ENCODE results near the gene HDAC7.
"Not testable (repeated sequence)": the region's sequence is repeated elsewhere in the genome, so short reads cannot be mapped to it uniquely, and the experiment has no call there.

HDAC7 gene

GRCh38 chr12:47828008-47828975 lies 8.6 kb upstream of the HDAC7 start:
- DNase-seq, result no peak

GRCh38 chr12:47825173-47825639 lies 5.5 kb upstream of the HDAC7 start:
- DNase-seq, result no peak

- no peak for DNase-seq
Observed at GRCh38 chr12:47824635-47825034, 4.9 kb upstream of the HDAC7 start.

GRCh38 chr12:47824198-47824597 lies 4.5 kb upstream of the HDAC7 start:
- no peak for DNase-seq

GRCh38 chr12:47823422-47824086 lies 3.9 kb upstream of the HDAC7 start:
- DNase-seq, result no peak

GRCh38 chr12:47822863-47823262 lies 3.2 kb upstream of the HDAC7 start:
- DNase-seq, result no peak

- no peak for DNase-seq
Observed at GRCh38 chr12:47822401-47822800, 2.7 kb upstream of the HDAC7 start.

GRCh38 chr12:47821346-47821706 lies 1.6 kb upstream of the HDAC7 start:
- DNase-seq, result no peak

- no peak for DNase-seq
Observed at GRCh38 chr12:47820631-47821345, 1.1 kb upstream of the HDAC7 start.

GRCh38 chr12:47819138-47819895 lies 386 bp downstream of the HDAC7 start:
- no peak for DNase-seq

GRCh38 chr12:47818467-47819137 lies 1.1 kb downstream of the HDAC7 start:
- no peak for DNase-seq

- DNase-seq, result no peak
Observed at GRCh38 chr12:47818007-47818376, 1.7 kb downstream of the HDAC7 start.

GRCh38 chr12:47817272-47818006 lies 2.3 kb downstream of the HDAC7 start:
- no peak for DNase-seq

- no peak for DNase-seq
Observed at GRCh38 chr12:47816403-47817271, 3.1 kb downstream of the HDAC7 start.

- DNase-seq, result not testable (repeated sequence)
Observed at GRCh38 chr12:47815447-47815846, 4.3 kb downstream of the HDAC7 start.

GRCh38 chr12:47814539-47815170 lies 5.0 kb downstream of the HDAC7 start:
- DNase-seq, result no peak

- DNase-seq, result no peak
Observed at GRCh38 chr12:47813511-47814196, 6.0 kb downstream of the HDAC7 start.

- DNase-seq, result peak; percentile 25
Observed at GRCh38 chr12:47812797-47813510, 6.7 kb downstream of the HDAC7 start.

Data from DMS153 (cell line).